B cell (primary cell): ENCODE results near the gene DAGLB.

Source experiments
- EZH2 ChIP-seq: IDR thresholded peaks from 2 replicates; pipeline ENCODE4 v1.6.1; 2012; ENCODE audit warnings: borderline replicate concordance, low read depth, mild to moderate bottlenecking, moderate library complexity, low read length; ENCODE audit not compliant: insufficient read depth, poor library complexity, severe bottlenecking
- TF ChIP-seq, protein P1 (sequence below): fragments of 200-600 bp; IDR thresholded peaks from one replicate; pipeline ENCODE4 v1.8.0; 2022; ENCODE audit warnings: antibody characterized with exemption, mild to moderate bottlenecking

DNA sequence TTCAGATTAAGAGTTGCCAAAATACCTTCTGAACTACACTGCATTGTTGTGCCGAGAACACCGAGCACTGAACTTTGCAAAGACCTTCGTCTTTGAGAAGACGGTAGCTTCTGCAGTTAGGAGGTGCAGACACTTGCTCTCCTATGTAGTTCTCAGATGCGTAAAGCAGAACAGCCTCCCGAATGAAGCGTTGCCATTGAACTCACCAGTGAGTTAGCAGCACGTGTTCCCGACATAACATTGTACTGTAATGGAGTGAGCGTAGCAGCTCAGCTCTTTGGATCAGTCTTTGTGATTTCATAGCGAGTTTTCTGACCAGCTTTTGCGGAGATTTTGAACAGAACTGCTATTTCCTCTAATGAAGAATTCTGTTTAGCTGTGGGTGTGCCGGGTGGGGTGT, 45.0 kb downstream of the DAGLB start:
- TF ChIP-seq, protein P1, sequence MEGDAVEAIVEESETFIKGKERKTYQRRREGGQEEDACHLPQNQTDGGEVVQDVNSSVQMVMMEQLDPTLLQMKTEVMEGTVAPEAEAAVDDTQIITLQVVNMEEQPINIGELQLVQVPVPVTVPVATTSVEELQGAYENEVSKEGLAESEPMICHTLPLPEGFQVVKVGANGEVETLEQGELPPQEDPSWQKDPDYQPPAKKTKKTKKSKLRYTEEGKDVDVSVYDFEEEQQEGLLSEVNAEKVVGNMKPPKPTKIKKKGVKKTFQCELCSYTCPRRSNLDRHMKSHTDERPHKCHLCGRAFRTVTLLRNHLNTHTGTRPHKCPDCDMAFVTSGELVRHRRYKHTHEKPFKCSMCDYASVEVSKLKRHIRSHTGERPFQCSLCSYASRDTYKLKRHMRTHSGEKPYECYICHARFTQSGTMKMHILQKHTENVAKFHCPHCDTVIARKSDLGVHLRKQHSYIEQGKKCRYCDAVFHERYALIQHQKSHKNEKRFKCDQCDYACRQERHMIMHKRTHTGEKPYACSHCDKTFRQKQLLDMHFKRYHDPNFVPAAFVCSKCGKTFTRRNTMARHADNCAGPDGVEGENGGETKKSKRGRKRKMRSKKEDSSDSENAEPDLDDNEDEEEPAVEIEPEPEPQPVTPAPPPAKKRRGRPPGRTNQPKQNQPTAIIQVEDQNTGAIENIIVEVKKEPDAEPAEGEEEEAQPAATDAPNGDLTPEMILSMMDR: no peak
- TF ChIP-seq EZH2: no peak
